22Rv1 (cell line): ENCODE data around the gene MRTFB.

Experiments used
- ZFX ChIP-seq: fragments of 450-650 bp; IDR thresholded peaks from 2 replicates; pipeline ENCODE4 v1.6.1; 2017; ENCODE audit warnings: antibody characterized with exemption, borderline replicate concordance
- TF ChIP-seq, protein P1 (sequence below): fragments of 450-650 bp; IDR thresholded peaks from 2 replicates; pipeline ENCODE4 v1.5.1; 2017; ENCODE audit warnings: mild to moderate bottlenecking

DNA sequence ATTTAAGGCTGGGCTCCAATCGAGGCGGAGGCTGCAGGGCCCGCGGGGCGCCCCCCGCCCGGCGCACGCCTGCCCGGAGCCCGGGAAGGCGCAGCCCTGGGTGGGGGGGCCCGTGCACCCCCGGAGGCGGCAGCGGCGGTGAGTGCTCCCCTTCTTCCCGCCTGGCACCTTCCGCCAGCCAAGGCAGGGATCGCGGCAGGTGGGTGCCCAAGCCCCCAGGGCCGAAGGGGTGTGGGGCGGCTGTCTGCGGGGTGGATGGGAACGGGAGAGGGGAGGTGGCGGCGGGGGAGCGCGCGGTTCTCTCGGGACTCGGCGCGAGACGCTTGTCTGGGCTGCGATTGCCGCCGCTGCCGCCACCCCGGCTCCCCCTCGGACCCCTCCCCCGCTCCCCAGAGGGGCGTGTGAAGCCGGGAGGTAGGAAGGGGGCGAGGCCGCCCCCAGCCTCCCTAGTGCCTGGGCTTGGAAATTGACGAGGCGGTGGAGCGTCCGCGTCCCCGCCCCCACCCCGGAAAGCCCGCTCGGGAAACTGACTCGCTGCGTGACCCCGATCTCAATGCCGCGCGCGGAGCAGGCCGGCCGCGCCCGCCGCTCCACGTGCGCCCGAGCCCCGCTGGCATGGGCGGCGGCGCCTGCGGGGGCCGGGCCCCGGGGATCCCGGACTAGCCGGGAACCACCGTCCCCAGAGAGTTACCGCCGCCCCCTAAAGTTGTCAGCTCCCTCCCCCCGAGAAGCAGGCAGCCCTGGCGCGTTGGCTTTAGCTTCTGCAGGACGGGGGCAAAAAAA lies 231.5 kb downstream of the MRTFB start:
- TF ChIP-seq, protein P1, sequence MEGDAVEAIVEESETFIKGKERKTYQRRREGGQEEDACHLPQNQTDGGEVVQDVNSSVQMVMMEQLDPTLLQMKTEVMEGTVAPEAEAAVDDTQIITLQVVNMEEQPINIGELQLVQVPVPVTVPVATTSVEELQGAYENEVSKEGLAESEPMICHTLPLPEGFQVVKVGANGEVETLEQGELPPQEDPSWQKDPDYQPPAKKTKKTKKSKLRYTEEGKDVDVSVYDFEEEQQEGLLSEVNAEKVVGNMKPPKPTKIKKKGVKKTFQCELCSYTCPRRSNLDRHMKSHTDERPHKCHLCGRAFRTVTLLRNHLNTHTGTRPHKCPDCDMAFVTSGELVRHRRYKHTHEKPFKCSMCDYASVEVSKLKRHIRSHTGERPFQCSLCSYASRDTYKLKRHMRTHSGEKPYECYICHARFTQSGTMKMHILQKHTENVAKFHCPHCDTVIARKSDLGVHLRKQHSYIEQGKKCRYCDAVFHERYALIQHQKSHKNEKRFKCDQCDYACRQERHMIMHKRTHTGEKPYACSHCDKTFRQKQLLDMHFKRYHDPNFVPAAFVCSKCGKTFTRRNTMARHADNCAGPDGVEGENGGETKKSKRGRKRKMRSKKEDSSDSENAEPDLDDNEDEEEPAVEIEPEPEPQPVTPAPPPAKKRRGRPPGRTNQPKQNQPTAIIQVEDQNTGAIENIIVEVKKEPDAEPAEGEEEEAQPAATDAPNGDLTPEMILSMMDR = no peak
- no peak for TF ChIP-seq ZFX
